PC-3 (cell line): Measurements from ENCODE around the gene ZIM2. TPM values are rescaled to one million over a fixed set of nuclear protein-coding genes. Genes with fewer than 3 reads are reported as not detected.

Experiments
- ATAC-seq: fragments of 200-7000 bp; cut with Tn5 transposase; 2 replicates; pipeline ENCODE4 v1.9.1; 2020; ENCODE audit warnings: mild to moderate bottlenecking, moderate library complexity
- BruUV-seq: library from RNA; stranded (reverse); fragments of 400-500 nt; replicated peaks from 2 replicates; lab custom pipeline; 2021; lab: Mats Ljungman, UMichigan
- CTCF ChIA-PET: fragments of 300-600 bp; sonication (Branson Sonifier 250); formaldehyde crosslinking; loops from one replicate; lab custom pipeline; 2022; ENCODE audit warnings: antibody characterized with exemption; lab: Charles Lee
- POLR2A ChIA-PET: fragments of 300-600 bp; sonication (Branson Sonifier 250); formaldehyde crosslinking; loops from one replicate; lab custom pipeline; 2022; ENCODE audit warnings: antibody characterized with exemption; ENCODE audit not compliant: unreplicated experiment; lab: Charles Lee
- DNase-seq: peaks from one replicate; pipeline ENCODE4 v3.0.0-alpha.2; 2015
- H2AFZ ChIP-seq: fragments of 300-600 bp; sonication (generic); 2 replicates; pipeline ENCODE4 v1.6.0; 2016; ENCODE audit warnings: antibody characterized with exemption, low read length
- H3F3A ChIP-seq: fragments of 300-600 bp; sonication (generic); one replicate; pipeline ENCODE4 v1.6.0; 2017; ENCODE audit warnings: antibody characterized with exemption, low read length, control low read depth, mild to moderate bottlenecking; ENCODE audit not compliant: unreplicated experiment
- H3K27ac ChIP-seq: fragments of 300-600 bp; sonication (generic); 2 replicates; pipeline ENCODE4 v1.5.1; 2016; ENCODE audit warnings: mild to moderate bottlenecking, low read length
- H3K27me3 ChIP-seq: fragments of 300-600 bp; sonication (generic); 2 replicates; pipeline ENCODE4 v1.6.1; 2016; ENCODE audit warnings: low read length, mixed read lengths
- H3K36me3 ChIP-seq: fragments of 300-600 bp; sonication (generic); 2 replicates; pipeline ENCODE4 v1.6.1; 2016; ENCODE audit warnings: low read depth, mixed run types, low read length, mixed read lengths
- H3K4me1 ChIP-seq: fragments of 300-600 bp; sonication (generic); 2 replicates; pipeline ENCODE4 v1.5.1; 2016; ENCODE audit warnings: low read length; ENCODE audit not compliant: insufficient read depth
- H3K4me2 ChIP-seq: fragments of 300-600 bp; sonication (generic); 2 replicates; pipeline ENCODE4 v1.6.0; 2016; ENCODE audit warnings: low read length
- H3K4me3 ChIP-seq: fragments of 300-600 bp; sonication (generic); 2 replicates; pipeline ENCODE4 v1.5.1; 2016; ENCODE audit warnings: mild to moderate bottlenecking, low read length, mixed read lengths
- H3K79me2 ChIP-seq: fragments of 300-600 bp; sonication (generic); 2 replicates; pipeline ENCODE4 v1.6.1; 2017; ENCODE audit warnings: low read length, mixed read lengths
- H3K9ac ChIP-seq: fragments of 300-600 bp; sonication (generic); 2 replicates; pipeline ENCODE4 v1.6.0; 2016; ENCODE audit warnings: mild to moderate bottlenecking, low read length
- H3K9me2 ChIP-seq: fragments of 300-600 bp; sonication (generic); replicated peaks from 2 replicates; pipeline ENCODE4 v1.6.1; 2016; ENCODE audit warnings: mixed run types, low read length, mixed read lengths
- H3K9me3 ChIP-seq: fragments of 300-600 bp; sonication (generic); 2 replicates; pipeline ENCODE4 v1.6.1; 2016; ENCODE audit warnings: low read length, mixed read lengths
- H4K20me1 ChIP-seq: fragments of 300-600 bp; sonication (generic); 2 replicates; pipeline ENCODE4 v1.6.1; 2016; ENCODE audit warnings: low read length, mixed read lengths
- EZH2 ChIP-seq: fragments of 300-600 bp; sonication (generic); IDR thresholded peaks from one replicate; pipeline ENCODE4 v1.6.1; 2017; ENCODE audit warnings: antibody characterized with exemption, mild to moderate bottlenecking, low read length; ENCODE audit not compliant: unreplicated experiment
- EZH2phosphoT487 ChIP-seq: fragments of 300-600 bp; sonication (generic); IDR thresholded peaks from 2 replicates; pipeline ENCODE4 v1.6.1; 2018; ENCODE audit warnings: mild to moderate bottlenecking, antibody characterized with exemption, low read length, borderline replicate concordance
- intact Hi-C: fragments of 100-400 bp; cut with micrococcal nuclease; formaldehyde crosslinking; loops from 2 replicates; pipeline ENCODE4 v1.9.0; 2023
- total RNA-seq: library from RNA; depleted of rRNA; stranded (reverse); fragments of >200 nt; gene quantifications from 2 replicates; pipeline ENCODE4 v1.2.3, GENCODE V29; 2014
- TF ChIP-seq, protein P1 (sequence below): fragments of 300-600 bp; sonication (generic); conservative IDR thresholded peaks from 2 replicates; pipeline ENCODE4 v1.5.1; 2017; ENCODE audit warnings: antibody characterized with exemption, low read depth, mild to moderate bottlenecking, low read length

Gene ZIM2
- total RNA-seq, 1 experiment from 2014 or later = not detected

DNA sequence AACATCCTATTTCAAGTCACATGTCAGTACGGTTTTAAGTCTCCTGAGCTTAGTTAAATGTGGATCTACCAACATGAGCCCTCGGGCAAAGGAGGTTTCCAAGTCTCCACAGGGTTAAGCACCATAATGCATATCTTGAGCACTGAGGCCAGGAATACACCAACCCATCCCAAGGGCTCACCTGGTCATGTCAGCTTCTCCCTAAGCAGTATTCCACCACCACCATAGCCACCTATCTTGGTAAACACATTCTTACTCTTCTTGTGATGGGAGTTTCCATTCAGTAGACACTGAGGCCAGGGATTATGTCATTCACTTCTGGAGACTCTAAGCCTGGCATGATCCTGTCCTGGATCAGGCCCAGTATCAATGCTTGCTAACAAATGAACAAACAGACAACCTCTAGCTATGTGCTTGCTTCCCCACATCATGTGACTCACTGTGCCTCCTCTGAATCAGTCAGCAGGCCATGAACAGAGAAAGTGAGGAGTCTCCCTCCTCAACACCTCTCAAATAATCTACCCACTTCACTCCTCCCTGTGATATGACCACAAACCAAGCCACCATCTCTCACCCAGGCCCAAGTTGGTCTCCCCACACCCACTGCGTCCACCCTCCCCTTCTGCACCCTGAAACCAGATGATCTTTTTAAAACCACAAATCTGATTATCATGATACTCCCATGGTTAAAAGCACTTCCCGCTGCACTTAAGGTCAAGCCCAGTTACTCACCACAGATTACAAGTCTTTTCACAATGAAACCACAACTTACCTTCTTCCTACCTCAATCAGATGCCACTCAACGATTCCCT lies 5.8 kb downstream of the ZIM2 start:
- H3K27ac ChIP-seq = no peak overlapping the region
- no peaks in the 10 kb centered on the region for H3K4me1 ChIP-seq
- no peaks in the 10 kb centered on the region for H3K27me3 ChIP-seq
- H4K20me1 ChIP-seq = no peaks in the 10 kb centered on the region
- BruUV-seq = no TSS peak
- H3K79me2 ChIP-seq = no peaks in the 10 kb centered on the region
- ChIA-PET POLR2A (no interaction called here), CTCF (no interaction called here)
- peaks cover 29% of the 10 kb centered on the region; the same call in 1 of the 2 replicates for H3K9me3 ChIP-seq
- TF ChIP-seq EZH2phosphoT487 = no peak
- no peak for TF ChIP-seq EZH2
- TF ChIP-seq, protein P1, sequence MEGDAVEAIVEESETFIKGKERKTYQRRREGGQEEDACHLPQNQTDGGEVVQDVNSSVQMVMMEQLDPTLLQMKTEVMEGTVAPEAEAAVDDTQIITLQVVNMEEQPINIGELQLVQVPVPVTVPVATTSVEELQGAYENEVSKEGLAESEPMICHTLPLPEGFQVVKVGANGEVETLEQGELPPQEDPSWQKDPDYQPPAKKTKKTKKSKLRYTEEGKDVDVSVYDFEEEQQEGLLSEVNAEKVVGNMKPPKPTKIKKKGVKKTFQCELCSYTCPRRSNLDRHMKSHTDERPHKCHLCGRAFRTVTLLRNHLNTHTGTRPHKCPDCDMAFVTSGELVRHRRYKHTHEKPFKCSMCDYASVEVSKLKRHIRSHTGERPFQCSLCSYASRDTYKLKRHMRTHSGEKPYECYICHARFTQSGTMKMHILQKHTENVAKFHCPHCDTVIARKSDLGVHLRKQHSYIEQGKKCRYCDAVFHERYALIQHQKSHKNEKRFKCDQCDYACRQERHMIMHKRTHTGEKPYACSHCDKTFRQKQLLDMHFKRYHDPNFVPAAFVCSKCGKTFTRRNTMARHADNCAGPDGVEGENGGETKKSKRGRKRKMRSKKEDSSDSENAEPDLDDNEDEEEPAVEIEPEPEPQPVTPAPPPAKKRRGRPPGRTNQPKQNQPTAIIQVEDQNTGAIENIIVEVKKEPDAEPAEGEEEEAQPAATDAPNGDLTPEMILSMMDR = no peak
- ATAC-seq = no peak
- no peaks in the 10 kb centered on the region for H3K9me2 ChIP-seq
- no peak overlapping the region for H3K9ac ChIP-seq
- DNase-seq = no peak
- no peaks in the 10 kb centered on the region for H3K36me3 ChIP-seq
- no peak overlapping the region for H3K4me2 ChIP-seq
- intact Hi-C loops = loop anchor here (5.0 to 10.0 kb wide), 2 partner anchors 87 to 110 kb away; no protein-coding TSS in a partner anchor
- no peak overlapping the region for H3K4me3 ChIP-seq
- no peaks in the 10 kb centered on the region for H3F3A ChIP-seq
- no peak overlapping the region for H2AFZ ChIP-seq

DNA sequence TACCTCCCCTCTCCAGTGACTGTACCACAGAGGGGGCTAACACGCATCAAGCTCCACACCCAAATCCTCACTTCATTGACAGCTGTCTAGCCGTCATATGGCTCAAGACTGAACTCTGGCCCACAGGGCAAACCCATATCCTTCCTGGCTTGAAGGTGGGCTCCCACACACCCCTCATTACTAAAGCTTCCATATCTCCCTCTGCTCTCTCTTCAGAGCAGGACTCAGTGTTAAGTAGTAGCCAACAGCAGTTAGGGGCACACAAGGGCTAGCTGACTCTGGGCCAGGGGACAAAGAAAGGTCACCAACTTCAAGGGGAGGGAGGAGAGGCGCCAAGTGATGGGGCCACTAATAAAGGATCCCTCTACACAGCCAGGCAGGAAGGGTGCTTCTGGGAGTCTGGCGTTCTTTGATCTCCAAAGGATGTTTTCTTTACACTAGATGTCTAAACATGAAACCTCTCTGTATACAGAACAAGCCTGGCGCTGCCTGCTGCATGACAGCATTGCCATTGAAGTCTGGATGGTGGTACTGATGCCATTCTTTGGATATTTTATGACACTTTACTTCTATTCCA lies 8.1 kb downstream of the ZIM2 start:
- H3K9me3 ChIP-seq = peaks cover 36% of the 10 kb centered on the region
- H3K4me2 ChIP-seq = no peak overlapping the region
- no peaks in the 10 kb centered on the region for H3K4me1 ChIP-seq
- ChIA-PET CTCF (no interaction called here), POLR2A (no interaction called here)
- intact Hi-C loops = loop anchor here (10.0 kb wide), 1 partner anchor 108 kb away; no protein-coding TSS in a partner anchor
- no peaks in the 10 kb centered on the region for H3F3A ChIP-seq
- ATAC-seq = no peak
- H3K79me2 ChIP-seq = no peaks in the 10 kb centered on the region
- BruUV-seq = no TSS peak
- H3K9me2 ChIP-seq = no peaks in the 10 kb centered on the region
- no peaks in the 10 kb centered on the region for H4K20me1 ChIP-seq
- no peaks in the 10 kb centered on the region for H3K27me3 ChIP-seq
- H3K9ac ChIP-seq = no peak overlapping the region
- H3K27ac ChIP-seq = no peak overlapping the region
- DNase-seq = no peak
- TF ChIP-seq, protein P1 = no peak
- no peak for TF ChIP-seq EZH2phosphoT487
- no peaks in the 10 kb centered on the region for H3K36me3 ChIP-seq
- H3K4me3 ChIP-seq = no peak overlapping the region
- no peak overlapping the region for H2AFZ ChIP-seq

DNA sequence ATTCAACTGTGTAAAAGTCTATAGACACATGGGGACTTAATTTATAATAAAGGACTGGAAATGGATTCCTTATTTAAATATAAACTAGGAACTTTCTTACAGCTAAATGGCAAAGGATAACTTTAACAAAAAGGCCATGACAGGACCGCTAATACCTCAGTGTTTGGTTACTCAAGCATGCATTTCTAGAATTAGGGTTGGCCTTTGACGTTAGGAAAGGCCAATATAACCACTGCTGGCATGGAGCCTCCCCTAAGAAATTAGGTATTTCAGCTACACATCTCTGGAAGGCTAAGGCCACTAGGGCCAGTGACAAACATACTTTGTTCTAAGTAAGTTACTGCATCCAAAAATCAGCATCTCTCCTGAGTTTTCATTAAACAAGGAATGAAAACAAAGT lies 9.3 kb downstream of the ZIM2 start:
- H3K9me2 ChIP-seq = no peaks in the 10 kb centered on the region
- no peak overlapping the region for H3K4me3 ChIP-seq
- no peak overlapping the region for H3K4me2 ChIP-seq
- H3K9me3 ChIP-seq = peaks cover 44% of the 10 kb centered on the region
- intact Hi-C loops = loop anchor here (10.0 kb wide), 1 partner anchor 106 kb away; no protein-coding TSS in a partner anchor
- H3K4me1 ChIP-seq = no peaks in the 10 kb centered on the region
- TF ChIP-seq, protein P1 = no peak
- no peak for TF ChIP-seq EZH2phosphoT487
- TF ChIP-seq EZH2 = no peak
- BruUV-seq = no TSS peak
- DNase-seq (no peak), ATAC-seq (no peak)
- H3F3A ChIP-seq = no peaks in the 10 kb centered on the region
- no peaks in the 10 kb centered on the region for H3K79me2 ChIP-seq
- no peaks in the 10 kb centered on the region for H3K36me3 ChIP-seq
- no peaks in the 10 kb centered on the region for H3K27me3 ChIP-seq
- POLR2A ChIA-PET = no interaction called here
- no peak overlapping the region for H3K27ac ChIP-seq
- H3K9ac ChIP-seq = no peak overlapping the region
- no peaks in the 10 kb centered on the region for H4K20me1 ChIP-seq
- CTCF ChIA-PET = no interaction called here
- no peak overlapping the region for H2AFZ ChIP-seq
